Measurements from ENCODE around the gene CREB3L2.

- no peak for TF ChIP-seq CTCF (conservative IDR thresholded peaks at IDR 0.05)
- TF ChIP-seq ZFX (IDR thresholded peaks at IDR 0.05): no peak
Measured at GRCh38 chr7:137923380-137923779, 78.5 kb downstream of the CREB3L2 start.
